ENCODE results near the gene BIRC7.

BIRC7 gene

GRCh38 chr20:63284544-63284949, 48.8 kb downstream of the BIRC7 start:
- DNase-seq, result no peak

- no peak for DNase-seq
These were observed 49.3 kb downstream of the BIRC7 start for GRCh38 chr20:63284981-63285524.

GRCh38 chr20:63285636-63286615, 50.2 kb downstream of the BIRC7 start:
- no peak for DNase-seq

- DNase-seq, result no peak
These were observed 51.3 kb downstream of the BIRC7 start for GRCh38 chr20:63286781-63287696.

- DNase-seq, result no peak
These were observed 52.2 kb downstream of the BIRC7 start for GRCh38 chr20:63287697-63288580.

- DNase-seq, result no peak
These were observed 53.0 kb downstream of the BIRC7 start for GRCh38 chr20:63288581-63289251.

GRCh38 chr20:63289311-63290135, 53.8 kb downstream of the BIRC7 start:
- no peak for DNase-seq

Measured in stimulated activated CD4-positive, alpha-beta T cell treated with anti-CD3 and anti-CD28 coated beads, Interleukin-15, amount 100 ng/mL, for 24 hours (primary cell).